A549 (cell line): ENCODE results near the gene LACRT.

ENCODE experiments used
- ESRRA ChIP-seq: fragments of 150-350 bp; IDR thresholded peaks from 2 replicates; pipeline ENCODE4 v1.6.1; 2014; ENCODE audit warnings: mild to moderate bottlenecking, low read length, borderline replicate concordance
- HDAC2 ChIP-seq: fragments of 200-600 bp; sonication (generic); IDR thresholded peaks from 2 replicates; pipeline ENCODE4 v1.6.1; 2016
- MAFK ChIP-seq: fragments of 450-650 bp; IDR thresholded peaks from 2 replicates; pipeline ENCODE4 v1.6.1; 2014; ENCODE audit not compliant: partially characterized antibody
- MYC ChIP-seq: IDR thresholded peaks from 2 replicates; pipeline ENCODE4 v1.6.1; 2012; ENCODE audit warnings: mild to moderate bottlenecking, inconsistent platforms, low read length, improper control_type of control experiment, borderline replicate concordance
- POLR2AphosphoS2 ChIP-seq: conservative IDR thresholded peaks from 2 replicates; pipeline ENCODE4 v1.6.1; 2012; ENCODE audit warnings: low read length, improper control_type of control experiment, inconsistent platforms
- SMC3 ChIP-seq: fragments of >200 bp; sonication (Bioruptor Twin); formaldehyde crosslinking; IDR thresholded peaks from 3 replicates; pipeline ENCODE4 v1.6.1; 2018; ENCODE audit warnings: inconsistent platforms
- ZSCAN20 ChIP-seq: fragments of 250-450 bp; sonication (Bioruptor Pico); IDR thresholded peaks from 2 replicates; pipeline ENCODE4 v1.8.0; 2022; ENCODE audit warnings: mild to moderate bottlenecking, moderate library complexity
- TF ChIP-seq, protein P1 (sequence below): fragments of >200 bp; sonication (Bioruptor Twin); formaldehyde crosslinking; IDR thresholded peaks from 3 replicates; pipeline ENCODE4 v1.5.1; 2016

DNA sequence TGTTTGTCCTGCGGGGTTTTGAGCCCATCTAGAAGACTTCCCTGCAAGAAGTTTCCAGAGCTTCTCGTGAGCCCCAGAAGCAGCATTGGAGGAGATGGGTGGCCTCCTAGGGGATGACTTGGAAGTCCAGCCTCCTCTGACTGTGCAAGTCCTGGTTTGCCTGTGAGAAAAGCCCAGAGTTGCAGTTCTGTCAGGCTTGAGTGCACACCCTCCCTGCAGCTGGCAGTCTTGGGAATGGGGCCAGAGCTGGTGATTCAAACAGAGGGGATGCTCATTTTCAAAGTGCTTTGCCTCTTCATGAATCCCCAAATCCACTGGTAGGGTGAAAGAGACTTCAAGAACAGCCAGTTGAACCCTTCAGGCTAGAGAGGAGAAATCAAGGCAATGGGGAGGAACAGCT is 42.4 kb downstream of the LACRT start:
- TF ChIP-seq, protein P1, sequence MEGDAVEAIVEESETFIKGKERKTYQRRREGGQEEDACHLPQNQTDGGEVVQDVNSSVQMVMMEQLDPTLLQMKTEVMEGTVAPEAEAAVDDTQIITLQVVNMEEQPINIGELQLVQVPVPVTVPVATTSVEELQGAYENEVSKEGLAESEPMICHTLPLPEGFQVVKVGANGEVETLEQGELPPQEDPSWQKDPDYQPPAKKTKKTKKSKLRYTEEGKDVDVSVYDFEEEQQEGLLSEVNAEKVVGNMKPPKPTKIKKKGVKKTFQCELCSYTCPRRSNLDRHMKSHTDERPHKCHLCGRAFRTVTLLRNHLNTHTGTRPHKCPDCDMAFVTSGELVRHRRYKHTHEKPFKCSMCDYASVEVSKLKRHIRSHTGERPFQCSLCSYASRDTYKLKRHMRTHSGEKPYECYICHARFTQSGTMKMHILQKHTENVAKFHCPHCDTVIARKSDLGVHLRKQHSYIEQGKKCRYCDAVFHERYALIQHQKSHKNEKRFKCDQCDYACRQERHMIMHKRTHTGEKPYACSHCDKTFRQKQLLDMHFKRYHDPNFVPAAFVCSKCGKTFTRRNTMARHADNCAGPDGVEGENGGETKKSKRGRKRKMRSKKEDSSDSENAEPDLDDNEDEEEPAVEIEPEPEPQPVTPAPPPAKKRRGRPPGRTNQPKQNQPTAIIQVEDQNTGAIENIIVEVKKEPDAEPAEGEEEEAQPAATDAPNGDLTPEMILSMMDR, result no peak
- no peak for TF ChIP-seq POLR2AphosphoS2
- TF ChIP-seq HDAC2, result no peak
- TF ChIP-seq ESRRA, result no peak
- no peak for TF ChIP-seq SMC3
- TF ChIP-seq MYC, result no peak
- no peak for TF ChIP-seq MAFK
- TF ChIP-seq ZSCAN20 (CRISPR knock-in tag), result no peak
